Gastroesophageal sphincter (tissue), 4 donors: ENCODE data around the gene ITPR2. TPM values are rescaled to one million over a fixed set of nuclear protein-coding genes. Genes with fewer than 3 reads are reported as not detected.

Experiments
- ATAC-seq: fragments of 150-250 bp; one replicate; pipeline ENCODE4 v1.9.1; 2016; ENCODE audit warnings: mild to moderate bottlenecking, moderate library complexity
- H3K27ac ChIP-seq, 4 donors: fragments of 200-600 bp; sonication (generic) in 3 of 4; 1 replicate in 3 of 4; 2 replicates in 1 of 4; pipeline ENCODE4 v1.5.1; 2016 to 2019
- H3K27me3 ChIP-seq: fragments of 200-600 bp; sonication (generic); one replicate; pipeline ENCODE4 v1.5.1; 2019
- H3K36me3 ChIP-seq, 2 donors: fragments of 200-600 bp; sonication (generic); one replicate each; pipeline ENCODE4 v1.5.1; 2019; ENCODE audit warnings: control low read depth in 1 of 2
- H3K4me1 ChIP-seq, 3 donors: fragments of 200-600 bp; sonication (generic); 1 replicate in 2 of 3; 2 replicates in 1 of 3; pipeline ENCODE4 v1.5.1; 2016 to 2019; ENCODE audit warnings: control low read depth in 2 of 3
- H3K4me3 ChIP-seq, 2 donors: fragments of 200-600 bp; sonication (generic); one replicate each; pipeline ENCODE4 v1.5.1; 2019; ENCODE audit warnings: mild to moderate bottlenecking in 1 of 2, moderate library complexity in 1 of 2
- H3K9me3 ChIP-seq, 3 donors: fragments of 200-600 bp; sonication (generic); one replicate each; pipeline ENCODE4 v1.5.1; 2017 to 2019; ENCODE audit warnings: control low read depth in 2 of 3
- CTCF ChIP-seq, 4 experiments: fragments of 200-600 bp in 2 of 4; fragments of 450-650 bp in 2 of 4; sonication (generic) in 1 of 4; IDR thresholded peaks; one replicate each; pipeline ENCODE4 v1.5.1; 2017 to 2019; ENCODE audit warnings: antibody characterized with exemption in 4 of 4, mild to moderate bottlenecking in 2 of 4, moderate library complexity in 2 of 4
- EP300 ChIP-seq: sonication (generic); formaldehyde crosslinking; IDR thresholded peaks from one replicate; pipeline ENCODE4 v1.6.1; 2017; ENCODE audit warnings: antibody characterized with exemption, mild to moderate bottlenecking
- POLR2A ChIP-seq, 2 donors: fragments of 450-650 bp; IDR thresholded peaks; one replicate each; pipeline ENCODE4 v1.6.1; 2017; ENCODE audit warnings: antibody characterized with exemption in 2 of 2, mild to moderate bottlenecking in 2 of 2, moderate library complexity in 1 of 2
- POLR2AphosphoS5 ChIP-seq: sonication (generic); formaldehyde crosslinking; IDR thresholded peaks from one replicate; pipeline ENCODE4 v1.6.1; 2017; ENCODE audit warnings: antibody characterized with exemption
- WGBS, 2 donors: methylation state at CpG; one replicate each; pipeline ENCODE4 v1.1.5; 2018; ENCODE audit warnings: low coverage in 1 of 2; 5-methylcytosine and 5-hydroxymethylcytosine counted together
- total RNA-seq, 4 donors: library from RNA; depleted of rRNA; stranded (reverse); fragments of >200 nt; gene quantifications; one replicate each; pipeline ENCODE4 v1.1.0, GENCODE V29; 2016

Gene ITPR2
- total RNA-seq, 4 donors from 2014 or later, result 30.8 to 63.0 (median 44.4) TPM

DNA sequence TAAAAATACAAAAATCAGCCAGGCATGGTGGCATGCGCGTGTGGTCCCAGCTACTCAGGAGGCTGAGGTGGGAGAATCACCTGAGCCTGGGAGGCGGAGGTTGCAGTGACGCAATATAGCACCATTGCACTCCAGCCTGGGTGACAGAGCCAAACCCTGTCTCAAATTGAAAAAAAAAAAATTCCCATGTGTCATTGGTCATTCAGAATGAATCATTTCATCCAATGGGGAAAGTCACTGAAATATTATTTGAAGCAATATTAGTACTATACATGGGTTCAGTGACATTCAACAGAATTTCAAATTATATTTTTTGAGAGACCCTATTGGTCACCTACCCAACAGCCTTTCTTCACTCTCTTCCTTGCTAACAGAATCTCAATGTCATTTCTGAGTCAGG is 276.1 kb downstream of the ITPR2 start:
- WGBS, 2 donors, result 86% methylated on average over 4 of the region's 4 CpGs; no CpG with 5 or more reads in 1 of the 2 donors
- no peak overlapping the region for H3K4me3 ChIP-seq
- peaks cover 0 to 36% of the 10 kb centered on the region in 2 donors for H3K36me3 ChIP-seq
- no peaks in the 10 kb centered on the region for H3K9me3 ChIP-seq
- H3K27ac ChIP-seq, result no peak overlapping the region
- no peak for ATAC-seq
- TF ChIP-seq POLR2AphosphoS5 (no peak), EP300 (no peak)
- no peaks in the 10 kb centered on the region for H3K4me1 ChIP-seq
- H3K27me3 ChIP-seq, result no peaks in the 10 kb centered on the region

GRCh38 chr12:26555139-26555538 is 277.9 kb downstream of the ITPR2 start:
- Histone ChIP-seq H3K27ac (no peak overlapping the region), H3K27me3 (no peaks in the 10 kb centered on the region), H3K4me3 (no peak overlapping the region), H3K36me3 (peaks cover 0 to 45% of the 10 kb centered on the region in 2 donors), H3K4me1 (no peaks in the 10 kb centered on the region), H3K9me3 (no peaks in the 10 kb centered on the region)
- no peak for ATAC-seq
- 40 to 94% methylated on average over 1 to 4 of the region's 4 CpGs for WGBS, 2 donors
- TF ChIP-seq CTCF (IDR thresholded peaks at IDR 0.05), result no peak

DNA sequence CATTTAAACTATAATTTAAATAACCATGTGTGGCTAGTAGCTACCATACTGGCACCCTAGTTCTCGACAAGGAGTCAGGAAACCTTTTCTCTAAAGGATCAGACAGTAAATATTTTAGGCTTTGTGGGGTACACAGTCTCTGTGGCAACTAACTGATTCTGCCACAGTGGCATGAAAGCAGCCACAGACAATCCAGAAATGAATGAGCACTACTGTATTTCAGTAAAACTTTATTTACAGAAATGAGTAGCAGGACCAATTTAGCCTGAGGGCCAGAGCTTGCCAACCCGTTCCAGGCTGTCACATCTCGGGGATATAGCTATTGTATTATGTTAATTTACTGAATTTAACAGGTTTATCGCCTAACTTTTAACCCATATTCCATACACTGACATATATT is 278.7 kb downstream of the ITPR2 start:
- Histone ChIP-seq H3K27me3 (no peaks in the 10 kb centered on the region), H3K4me1 (no peaks in the 10 kb centered on the region), H3K27ac (no peak overlapping the region), H3K9me3 (no peaks in the 10 kb centered on the region), H3K36me3 (peaks cover 0 to 45% of the 10 kb centered on the region in 2 donors), H3K4me3 (no peak overlapping the region)
- no peak for ATAC-seq
- TF ChIP-seq POLR2AphosphoS5 (no peak), EP300 (no peak), POLR2A (IDR thresholded peaks at IDR 0.05) (no peak), CTCF (IDR thresholded peaks at IDR 0.05) (no peak)
- WGBS, 2 donors, result 84 to 90% methylated on average over 4 of the region's 4 CpGs

DNA sequence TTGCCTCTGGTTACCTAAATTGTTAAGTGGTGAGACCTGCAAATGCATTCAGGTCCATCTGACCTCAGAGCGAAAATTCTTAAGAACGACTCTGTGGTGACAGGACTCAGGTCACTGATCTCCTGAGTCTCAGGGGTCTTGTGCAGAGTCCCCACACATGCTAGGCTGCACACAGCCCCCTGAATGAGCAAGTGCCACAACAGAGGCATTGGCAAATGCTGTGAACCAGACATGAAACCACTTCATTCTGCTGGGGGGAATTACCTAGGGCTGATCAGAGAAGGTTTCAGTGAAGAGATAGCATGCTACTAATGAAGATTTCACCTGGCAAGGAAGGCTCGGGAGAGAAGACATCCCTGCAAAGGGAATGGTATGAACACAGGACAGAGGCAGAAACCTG is 281.6 kb downstream of the ITPR2 start:
- WGBS, 2 donors, result 70% methylated on average over 1 to 2 of the region's 3 CpGs
- H3K9me3 ChIP-seq, result no peaks in the 10 kb centered on the region

GRCh38 chr12:26548227-26548626 is 284.8 kb downstream of the ITPR2 start:
- no peaks in the 10 kb centered on the region for H3K4me1 ChIP-seq
- H3K4me3 ChIP-seq, result no peak overlapping the region
- H3K27me3 ChIP-seq, result no peaks in the 10 kb centered on the region
- H3K9me3 ChIP-seq, result peaks cover 0 to 6% (median 0%) of the 10 kb centered on the region in 3 donors
- peaks cover 0 to 37% of the 10 kb centered on the region in 2 donors for H3K36me3 ChIP-seq
- ATAC-seq, result no peak
- no peak for TF ChIP-seq EP300
- no peak for TF ChIP-seq POLR2AphosphoS5
- TF ChIP-seq CTCF (IDR thresholded peaks at IDR 0.05), result no peak
- TF ChIP-seq POLR2A (IDR thresholded peaks at IDR 0.05), result no peak
- WGBS, 2 donors, result 100% methylated on average over 2 of the region's 2 CpGs; no CpG with 5 or more reads in 1 of the 2 donors
- H3K27ac ChIP-seq, result no peak overlapping the region

More for the DNA sequence above, 281.6 kb downstream of the ITPR2 start:
- Histone ChIP-seq H3K4me1 (no peaks in the 10 kb centered on the region), H3K4me3 (no peak overlapping the region), H3K36me3 (peaks cover 0 to 50% of the 10 kb centered on the region in 2 donors), H3K27ac (no peak overlapping the region), H3K27me3 (no peaks in the 10 kb centered on the region)
- TF ChIP-seq POLR2A (IDR thresholded peaks at IDR 0.05), result no peak
- no peak for TF ChIP-seq POLR2AphosphoS5
- no peak for TF ChIP-seq EP300
- no peak for TF ChIP-seq CTCF (IDR thresholded peaks at IDR 0.05)
- ATAC-seq, result no peak
